GM18505 (cell line): Measurements from ENCODE around the gene C1orf226.

Experiments used
- ATAC-seq: cut with Tn5 transposase; IDR thresholded peaks from one replicate; pipeline ENCODE4 v1.9.1; 2021; ENCODE audit not compliant: unreplicated experiment
- POLR2A ChIP-seq: IDR thresholded peaks from 4 replicates; pipeline ENCODE4 v1.6.1; 2011; ENCODE audit warnings: borderline replicate concordance; ENCODE audit not compliant: insufficient read depth, insufficient read length; ENCODE audit errors: extremely low read depth

Gene C1orf226

GRCh38 chr1:162383516-162383915 is 2.0 kb downstream of the C1orf226 start:
- TF ChIP-seq POLR2A = no peak
- no peak for ATAC-seq

GRCh38 chr1:162384116-162384515 is 2.6 kb downstream of the C1orf226 start:
- ATAC-seq = no peak
- TF ChIP-seq POLR2A = no peak

GRCh38 chr1:162384601-162385279 is 3.2 kb downstream of the C1orf226 start:
- no peak for TF ChIP-seq POLR2A
- no peak for ATAC-seq

- ATAC-seq = no peak
- no peak for TF ChIP-seq POLR2A
These were observed 3.7 kb downstream of the C1orf226 start for GRCh38 chr1:162385280-162385623.

- no peak for ATAC-seq
- TF ChIP-seq POLR2A = no peak
These were observed 4.2 kb downstream of the C1orf226 start for GRCh38 chr1:162385702-162386101.

- ATAC-seq = no peak
- no peak for TF ChIP-seq POLR2A
These were observed 5.0 kb downstream of the C1orf226 start for GRCh38 chr1:162386292-162387225.

GRCh38 chr1:162387226-162388082 is 5.9 kb downstream of the C1orf226 start:
- no peak for TF ChIP-seq POLR2A
- no peak for ATAC-seq

- ATAC-seq = no peak
- TF ChIP-seq POLR2A = no peak
These were observed 6.6 kb downstream of the C1orf226 start for GRCh38 chr1:162388083-162388594.

- TF ChIP-seq POLR2A = no peak
- ATAC-seq = no peak
These were observed 7.1 kb downstream of the C1orf226 start for GRCh38 chr1:162388615-162389014.

- TF ChIP-seq POLR2A = no peak
- no peak for ATAC-seq
These were observed 7.7 kb downstream of the C1orf226 start for GRCh38 chr1:162389021-162389818.

- TF ChIP-seq POLR2A = no peak
- ATAC-seq = no peak
These were observed 8.4 kb downstream of the C1orf226 start for GRCh38 chr1:162389971-162390370.
